Measurements from ENCODE around the gene BET1L.

Gene BET1L

GRCh38 chr11:209275-210121 lies 2.3 kb upstream of the BET1L start:
- DNase-seq (ENCODE audit: low spot score): no peak

- no peak for DNase-seq (ENCODE audit: low spot score)
These were observed 1.7 kb upstream of the BET1L start for GRCh38 chr11:208917-209260.

- peak; percentile 87 for DNase-seq (ENCODE audit: low spot score)
These were observed 1.1 kb upstream of the BET1L start for GRCh38 chr11:208181-208916.

- no peak for DNase-seq (ENCODE audit: low spot score)
These were observed 623 bp upstream of the BET1L start for GRCh38 chr11:207863-208180.

- DNase-seq (ENCODE audit: low spot score): peak; percentile 43
These were observed 532 bp downstream of the BET1L start for GRCh38 chr11:206526-207207.

GRCh38 chr11:206002-206384 lies 1.2 kb downstream of the BET1L start:
- no peak for DNase-seq (ENCODE audit: low spot score)

- no peak for DNase-seq (ENCODE audit: low spot score)
These were observed 1.8 kb downstream of the BET1L start for GRCh38 chr11:205221-206001.

GRCh38 chr11:204587-205109 lies 2.6 kb downstream of the BET1L start:
- no peak for DNase-seq (ENCODE audit: low spot score)

GRCh38 chr11:203945-204586 lies 3.1 kb downstream of the BET1L start:
- no peak for DNase-seq (ENCODE audit: low spot score)

- DNase-seq (ENCODE audit: low spot score): no peak
These were observed 3.9 kb downstream of the BET1L start for GRCh38 chr11:203056-203944.

GRCh38 chr11:202490-202889 lies 4.7 kb downstream of the BET1L start:
- DNase-seq (ENCODE audit: low spot score): no peak

GRCh38 chr11:201966-202365 lies 5.2 kb downstream of the BET1L start:
- no peak for DNase-seq (ENCODE audit: low spot score)

GRCh38 chr11:200224-201003 lies 6.8 kb downstream of the BET1L start:
- DNase-seq (ENCODE audit: low spot score): no peak

GRCh38 chr11:199782-200181 lies 7.4 kb downstream of the BET1L start:
- DNase-seq (ENCODE audit: low spot score): no peak

- DNase-seq (ENCODE audit: low spot score): no peak
These were observed 8.1 kb downstream of the BET1L start for GRCh38 chr11:199004-199581.

GRCh38 chr11:198236-198806 lies 8.9 kb downstream of the BET1L start:
- no peak for DNase-seq (ENCODE audit: low spot score)

- no peak for DNase-seq (ENCODE audit: low spot score)
These were observed 9.4 kb downstream of the BET1L start for GRCh38 chr11:197741-198235.

GRCh38 chr11:196786-197731 lies 10.1 kb downstream of the BET1L start:
- no peak for DNase-seq (ENCODE audit: low spot score)
